HG02981 (cell line): Measurements from ENCODE around the gene PRKCA.
"Not testable (repeated sequence)": the region's sequence is repeated elsewhere in the genome, so short reads cannot be mapped to it uniquely, and the experiment has no call there.

Experiments used
- ATAC-seq: cut with Tn5 transposase; IDR thresholded peaks from one replicate; pipeline ENCODE4 v1.9.1; 2021; ENCODE audit warnings: mild to moderate bottlenecking, moderate library complexity; ENCODE audit not compliant: unreplicated experiment

PRKCA gene

DNA sequence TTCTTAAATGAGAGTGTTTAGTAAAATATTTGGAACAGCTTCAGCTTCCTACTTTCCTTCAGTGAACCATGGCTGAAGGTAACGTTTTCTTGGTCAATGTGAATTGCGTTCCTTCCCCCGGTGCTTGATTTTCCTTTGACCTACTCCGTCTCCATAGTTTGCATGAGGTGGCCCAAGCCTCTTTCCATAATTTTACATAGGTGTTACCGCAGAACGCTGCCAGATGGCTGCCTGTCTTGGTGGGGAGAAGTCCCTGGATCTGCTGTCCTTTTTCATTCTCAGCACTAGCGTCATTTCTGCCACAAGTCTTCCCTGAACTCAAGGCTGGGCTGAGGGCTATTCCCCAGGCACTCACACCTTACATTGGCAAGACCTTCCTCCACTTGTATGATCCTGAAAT is 178.4 kb downstream of the PRKCA start:
- ATAC-seq = no peak

GRCh38 chr17:66481271-66481670 is 178.9 kb downstream of the PRKCA start:
- ATAC-seq = no peak

DNA sequence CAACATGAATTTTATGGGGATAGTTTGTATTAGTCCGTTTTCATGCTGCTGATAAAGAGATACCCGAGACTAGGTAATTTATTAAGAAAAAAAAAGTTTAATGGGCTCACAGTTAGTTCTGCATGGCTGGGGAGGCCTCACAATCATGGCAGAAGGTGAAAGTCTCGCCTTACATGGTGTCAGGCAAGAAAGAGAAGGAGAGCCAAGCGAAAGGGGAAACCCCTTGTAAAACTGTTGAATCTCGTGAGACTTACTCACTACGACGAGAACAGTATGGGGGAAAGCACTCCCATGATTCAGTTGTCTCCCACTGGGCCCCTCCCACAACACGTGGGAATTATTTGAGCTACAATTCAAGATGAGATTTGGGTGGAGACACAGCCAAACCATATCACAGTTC is 181.5 kb downstream of the PRKCA start:
- no peak for ATAC-seq

DNA sequence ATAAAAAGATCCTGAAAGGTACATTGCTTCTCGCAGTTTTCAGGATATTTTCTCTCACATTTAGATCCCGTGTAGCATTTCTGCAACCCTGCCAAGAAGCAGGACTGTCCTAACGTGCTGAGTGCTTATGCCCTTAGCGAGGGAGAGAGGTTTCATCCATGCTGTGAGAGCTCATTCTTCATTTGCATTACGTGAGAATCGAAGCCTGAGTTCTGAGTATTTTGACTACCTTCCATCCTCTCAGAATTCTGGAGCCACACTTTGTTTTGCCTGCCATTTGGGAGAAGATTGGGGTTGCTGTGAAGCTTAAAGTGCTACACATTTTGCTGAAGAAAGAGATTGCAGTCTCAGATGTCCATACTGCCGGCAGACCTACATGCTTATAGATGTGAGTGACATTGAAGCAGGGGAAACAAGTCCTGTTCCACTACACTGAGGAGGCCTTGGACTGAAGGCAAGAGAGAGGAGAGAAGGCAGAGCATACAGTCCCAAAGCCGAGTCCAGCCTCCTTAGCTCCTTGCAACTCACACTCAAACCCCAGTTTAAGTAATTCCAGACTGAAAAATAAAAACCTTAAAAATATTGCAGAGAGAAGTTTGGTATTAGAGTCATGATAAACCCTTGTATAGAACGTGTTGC is 183.0 kb downstream of the PRKCA start:
- ATAC-seq = no peak

GRCh38 chr17:66487121-66487520 is 184.7 kb downstream of the PRKCA start:
- no peak for ATAC-seq

- ATAC-seq = no peak
These were observed 185.6 kb downstream of the PRKCA start for GRCh38 chr17:66487981-66488468.

- no peak for ATAC-seq
These were observed 186.5 kb downstream of the PRKCA start for GRCh38 chr17:66488864-66489263.

DNA sequence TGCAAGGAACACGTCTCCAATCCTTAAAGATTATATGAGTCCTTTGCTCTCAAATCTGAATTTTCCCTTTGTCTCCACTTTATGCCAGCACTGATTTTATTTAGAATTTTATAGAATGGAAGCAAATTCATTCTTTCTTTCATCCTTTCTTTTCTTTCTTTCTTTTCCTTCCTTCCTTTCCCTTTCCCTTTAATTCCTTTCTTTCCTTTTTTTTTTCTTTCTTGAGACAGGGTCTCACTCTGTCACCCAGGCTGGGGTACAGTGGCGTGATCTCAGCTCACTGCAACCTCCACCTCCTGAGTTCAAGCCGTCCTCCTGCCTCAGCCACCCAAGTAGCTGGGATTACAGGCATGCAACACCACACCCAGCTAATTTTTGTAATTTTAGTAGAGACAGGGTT is 187.2 kb downstream of the PRKCA start:
- not testable (repeated sequence) for ATAC-seq

- no peak for ATAC-seq
These were observed 188.8 kb downstream of the PRKCA start for GRCh38 chr17:66491213-66491612.

DNA sequence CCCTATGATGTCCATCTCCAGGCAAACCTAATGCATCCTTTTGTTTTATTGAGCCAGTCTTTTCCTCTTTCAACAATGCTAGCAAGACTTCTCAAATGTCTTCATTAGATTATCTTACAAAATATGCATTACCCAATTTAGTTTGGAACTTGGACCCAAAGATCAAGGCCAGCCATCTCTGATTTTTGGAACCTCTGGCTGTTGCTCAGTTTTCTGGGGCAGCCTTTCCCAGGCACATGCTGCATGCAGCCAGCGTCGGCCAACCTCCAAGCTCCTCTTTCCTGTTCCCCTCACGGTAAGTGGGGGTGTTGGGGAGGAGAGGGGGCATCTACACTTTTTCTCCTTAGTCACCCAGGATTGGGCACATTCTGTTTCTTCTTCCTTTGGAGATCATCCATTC is 189.3 kb downstream of the PRKCA start:
- ATAC-seq = no peak

DNA sequence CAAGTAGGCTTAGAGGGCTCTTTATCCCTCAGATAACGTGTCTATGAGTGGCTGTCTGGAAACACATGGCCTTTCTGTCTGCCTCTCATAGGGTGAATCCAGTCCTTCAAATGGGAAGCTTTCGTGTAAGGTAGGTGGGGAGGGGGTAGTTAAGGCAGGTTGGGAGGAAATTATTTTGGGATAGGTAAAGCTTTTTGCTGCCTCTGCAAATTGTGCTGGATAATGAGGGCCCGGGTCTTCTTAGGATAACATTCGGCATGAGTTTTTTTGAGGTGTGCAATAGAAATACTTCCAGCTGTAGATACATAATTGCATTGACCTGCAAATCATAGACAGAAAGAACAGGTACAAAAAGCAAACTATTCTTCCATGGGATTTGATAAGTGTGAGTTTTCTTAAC is 189.7 kb downstream of the PRKCA start:
- ATAC-seq = no peak

DNA sequence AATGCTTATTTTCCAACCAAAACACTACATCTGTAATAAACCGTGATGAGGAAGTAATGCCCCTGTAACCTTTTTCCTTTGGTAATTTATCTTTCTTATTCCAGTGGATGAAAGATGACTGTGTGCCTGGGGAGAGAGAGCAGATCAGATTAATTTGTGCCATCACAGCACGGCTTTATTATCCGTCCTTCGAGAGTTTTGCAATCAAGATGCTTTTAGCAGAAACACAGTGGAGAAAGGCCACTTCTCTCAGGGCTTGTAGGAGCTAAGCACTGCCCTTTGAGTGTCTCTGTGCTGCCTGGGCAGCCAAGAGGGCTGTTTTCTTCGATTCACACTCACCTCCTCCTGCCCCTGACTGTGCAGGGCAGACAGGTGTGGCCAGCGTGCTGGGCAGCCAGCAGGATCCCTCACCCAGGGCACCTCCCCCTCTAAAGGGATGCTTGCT is 190.2 kb downstream of the PRKCA start:
- ATAC-seq = no peak

DNA sequence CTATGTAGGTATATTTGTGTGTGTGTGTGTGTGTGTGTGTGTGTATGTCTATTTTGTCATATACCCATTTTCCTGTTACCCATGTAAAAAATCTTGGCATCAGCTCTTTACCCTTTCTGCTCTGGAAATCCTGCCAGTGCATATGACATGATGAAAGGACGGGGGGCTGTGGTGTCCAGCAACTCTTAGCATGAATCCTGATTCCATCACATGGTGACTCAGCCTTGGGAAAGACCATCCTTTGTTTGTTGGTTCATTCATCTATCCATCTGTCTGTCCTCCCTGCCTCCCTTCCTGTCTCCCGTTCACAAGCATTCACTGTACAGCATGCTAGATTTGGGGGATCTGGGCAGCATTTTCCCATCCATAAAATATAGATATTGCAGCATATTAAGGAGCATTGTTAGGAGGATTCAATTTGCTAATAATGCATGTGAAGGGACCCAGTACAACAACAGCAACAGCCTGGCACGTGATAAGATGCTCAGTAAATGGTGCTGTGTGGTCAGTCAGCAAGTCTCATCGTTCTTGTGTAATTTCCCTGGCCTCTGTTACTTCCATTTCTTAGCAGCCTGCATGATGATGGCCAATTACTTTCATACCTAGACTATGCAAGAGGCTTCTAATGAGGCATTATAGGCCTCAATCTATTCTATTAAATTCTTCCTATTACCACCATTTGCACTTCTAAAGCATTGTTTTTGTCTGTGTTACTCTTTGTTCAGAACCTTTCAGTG is 191.0 kb downstream of the PRKCA start:
- ATAC-seq = no peak

- ATAC-seq = no peak
These were observed 191.8 kb downstream of the PRKCA start for GRCh38 chr17:66494023-66494803.

DNA sequence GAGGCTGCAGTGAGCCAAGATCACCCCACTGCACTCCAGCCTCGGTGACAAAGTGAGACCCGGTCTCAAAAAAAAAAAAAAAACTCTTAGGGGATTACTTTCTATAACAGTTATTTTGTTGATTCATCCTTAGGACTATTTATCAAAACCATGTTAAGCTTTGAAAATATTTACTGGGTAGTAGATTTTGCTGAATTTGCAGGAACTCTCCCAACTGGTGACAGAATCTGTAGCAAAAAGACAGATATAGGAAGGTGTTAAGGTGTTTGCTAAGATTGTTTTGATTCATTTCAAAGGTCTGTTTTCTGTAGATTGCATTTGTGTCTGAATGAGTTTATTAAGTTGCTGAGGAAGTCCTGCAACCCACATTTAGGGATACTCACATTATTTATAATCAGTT is 192.6 kb downstream of the PRKCA start:
- no peak for ATAC-seq

- no peak for ATAC-seq
These were observed 193.9 kb downstream of the PRKCA start for GRCh38 chr17:66496306-66496705.

- no peak for ATAC-seq
These were observed 196.2 kb downstream of the PRKCA start for GRCh38 chr17:66498580-66498979.

- no peak for ATAC-seq
These were observed 204.2 kb downstream of the PRKCA start for GRCh38 chr17:66506641-66507040.

GRCh38 chr17:66507103-66507923 is 204.9 kb downstream of the PRKCA start:
- no peak for ATAC-seq

DNA sequence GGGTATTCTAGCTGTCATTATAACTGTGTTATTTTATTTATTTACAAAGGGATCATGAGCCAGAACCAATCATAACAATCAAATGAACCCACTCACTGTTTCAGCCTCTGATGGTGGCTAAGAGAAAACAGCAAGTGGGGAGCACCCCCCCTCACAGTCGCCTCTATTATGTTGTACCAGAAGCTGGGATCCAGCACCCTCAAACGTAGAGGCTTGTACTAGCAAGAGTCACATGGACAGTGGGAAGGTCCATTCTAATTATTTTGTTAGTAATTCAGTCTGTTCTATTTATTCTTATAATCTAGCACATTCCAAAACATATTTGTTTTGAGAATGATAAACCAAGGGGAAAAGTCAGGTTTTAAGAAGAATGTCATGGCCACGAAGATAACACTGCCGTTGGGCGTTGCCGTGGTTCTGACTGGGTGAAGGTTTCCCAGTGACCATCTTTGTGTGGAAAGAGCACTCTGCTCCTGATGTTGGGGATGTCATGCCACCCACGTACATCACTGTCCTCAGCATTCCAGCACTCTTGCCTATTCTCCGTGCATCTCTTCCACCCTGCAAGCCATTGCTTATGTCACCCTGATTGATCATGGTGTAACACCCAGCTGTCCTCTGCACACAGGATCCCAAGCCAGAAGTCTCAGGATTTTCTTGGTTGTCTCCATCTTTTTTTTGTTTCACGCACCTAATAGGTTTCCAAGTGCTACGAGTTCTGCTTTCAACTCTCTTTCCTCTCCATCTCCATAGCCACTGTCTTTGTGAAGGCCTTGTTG is 205.8 kb downstream of the PRKCA start:
- no peak for ATAC-seq
